ENCODE results near the gene CCSER1. TPM values are rescaled to one million over a fixed set of nuclear protein-coding genes. Genes with fewer than 3 reads are reported as not detected.

The CCSER1 gene
- total RNA-seq, 1 experiment from 2014 or later = 0.05 TPM

- no peak for DNase-seq (ENCODE audit: low read depth, low spot score)
- in situ Hi-C loops (cut with HindIII; ENCODE audit: low pct_unique_long_range_greater_than_20kb, low sequenced_read_pairs) = no loop called here
- POLR2A ChIA-PET = no interaction called here
- TF ChIP-seq SIN3A (IDR thresholded peaks at IDR 0.05; ENCODE audit: borderline replicate concordance, insufficient read depth, low read depth, low read length) = no peak
- TF ChIP-seq REST (IDR thresholded peaks at IDR 0.05; ENCODE audit: insufficient read depth in 1 of 2, low read depth in 2 of 2, low read length in 1 of 2) = no peak
- no peak for TF ChIP-seq CTCF (IDR thresholded peaks at IDR 0.05)
- no peak for TF ChIP-seq POLR2AphosphoS5 (IDR thresholded peaks at IDR 0.05; ENCODE audit: low read depth, low read length)
- no peak for TF ChIP-seq TCF7L2 (IDR thresholded peaks at IDR 0.05; ENCODE audit: low read depth, low read length)
- H3K36me3 ChIP-seq (ENCODE audit: control insufficient read depth, insufficient read depth, low read length) = no peaks in the 10 kb centered on the region
- no TSS peak for BruUV-seq (replicated peaks)
- intact Hi-C loops (cut with micrococcal nuclease; ENCODE audit: unreplicated experiment) = no loop called here
- ATAC-seq = no peak
- no peak overlapping the region for H3K27ac ChIP-seq (ENCODE audit: low read length)
- no peaks in the 10 kb centered on the region for H3K9me3 ChIP-seq (ENCODE audit: control insufficient read depth, insufficient read depth, low read depth, low read length)
- CTCF ChIA-PET = no interaction called here
- no peaks in the 10 kb centered on the region for H3K4me1 ChIP-seq (ENCODE audit: control insufficient read depth, insufficient read depth, low read length)
- no peaks in the 10 kb centered on the region for H3K27me3 ChIP-seq (ENCODE audit: control insufficient read depth, insufficient read depth, low read length)
- no peak overlapping the region for H3K4me3 ChIP-seq (ENCODE audit: low read depth in 2 of 2, low read length in 2 of 2)
These were observed 470.7 kb downstream of the CCSER1 start for GRCh38 chr4:90597927-90598326.

- no peak overlapping the region for H3K27ac ChIP-seq (ENCODE audit: low read length)
- TF ChIP-seq SIN3A (IDR thresholded peaks at IDR 0.05; ENCODE audit: borderline replicate concordance, insufficient read depth, low read depth, low read length) (no peak), POLR2AphosphoS5 (IDR thresholded peaks at IDR 0.05; ENCODE audit: low read depth, low read length) (no peak), TCF7L2 (IDR thresholded peaks at IDR 0.05; ENCODE audit: low read depth, low read length) (no peak), CTCF (IDR thresholded peaks at IDR 0.05) (no peak), REST (IDR thresholded peaks at IDR 0.05; ENCODE audit: insufficient read depth in 1 of 2, low read depth in 2 of 2, low read length in 1 of 2) (no peak)
- H3K27me3 ChIP-seq (ENCODE audit: control insufficient read depth, insufficient read depth, low read length) = no peaks in the 10 kb centered on the region
- ATAC-seq (no peak), DNase-seq (ENCODE audit: low read depth, low spot score) (no peak)
- H3K36me3 ChIP-seq (ENCODE audit: control insufficient read depth, insufficient read depth, low read length) = no peaks in the 10 kb centered on the region
- ChIA-PET CTCF (no interaction called here), POLR2A (no interaction called here)
- intact Hi-C loops (cut with micrococcal nuclease; ENCODE audit: unreplicated experiment) (no loop called here), in situ Hi-C loops (cut with HindIII; ENCODE audit: low pct_unique_long_range_greater_than_20kb, low sequenced_read_pairs) (no loop called here)
- no peaks in the 10 kb centered on the region for H3K4me1 ChIP-seq (ENCODE audit: control insufficient read depth, insufficient read depth, low read length)
- no TSS peak for BruUV-seq (replicated peaks)
- H3K9me3 ChIP-seq (ENCODE audit: control insufficient read depth, insufficient read depth, low read depth, low read length) = no peaks in the 10 kb centered on the region
- no peak overlapping the region for H3K4me3 ChIP-seq (ENCODE audit: low read depth in 2 of 2, low read length in 2 of 2)
These were observed 471.5 kb downstream of the CCSER1 start for GRCh38 chr4:90598741-90599140.
